Activated naive CD4-positive, alpha-beta T cell treated with anti-CD3 and anti-CD28 coated beads, Interleukin-2, amount 50 U/mL, for 16 hours (primary cell): ENCODE measurements around the gene PPOX.

Source experiments
- DNase-seq: peaks from one replicate; pipeline ENCODE4 v3.0.0-alpha.2; 2020

PPOX gene

DNA sequence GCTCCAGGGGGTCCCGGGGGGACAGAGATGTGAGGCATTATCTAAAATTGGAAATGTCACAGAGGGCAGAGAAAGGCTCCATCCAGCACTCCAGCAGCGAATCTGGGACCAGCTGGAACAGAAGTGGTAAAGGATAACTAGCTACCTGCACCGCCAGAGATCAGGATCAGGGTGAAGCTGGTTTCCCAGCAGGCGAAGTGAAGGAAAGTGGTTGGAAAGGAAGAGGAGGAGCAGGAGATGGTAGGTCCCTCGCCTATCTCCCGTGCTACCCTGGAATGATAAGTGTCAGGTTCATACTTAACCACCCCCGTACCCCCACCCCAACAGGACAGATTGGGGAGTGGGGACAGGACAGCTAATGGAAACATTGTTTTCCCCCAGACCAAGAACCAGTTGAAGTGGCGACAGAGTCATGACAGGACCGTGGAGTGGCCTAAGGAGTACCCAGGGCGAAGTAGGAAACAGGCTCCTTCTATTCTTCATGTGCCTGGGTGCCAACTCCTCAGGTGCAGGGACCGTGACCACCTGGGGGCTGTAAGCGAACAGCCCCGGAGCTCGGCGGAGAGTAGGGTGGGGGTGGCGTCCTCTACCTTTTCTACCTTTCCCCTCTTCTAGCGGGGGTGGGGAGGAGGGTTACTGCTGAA is 10.4 kb downstream of the PPOX start:
- DNase-seq, result no peak

GRCh38 chr1:161177112-161177935 is 11.1 kb downstream of the PPOX start, which contains the start of gene B4GALT3:
TSS of gene B4GALT3 (minus strand) at chr1:161177507. CDS start at chr1:161176060, 1,447 bp downstream.
- DNase-seq, result peak; percentile 95

DNA sequence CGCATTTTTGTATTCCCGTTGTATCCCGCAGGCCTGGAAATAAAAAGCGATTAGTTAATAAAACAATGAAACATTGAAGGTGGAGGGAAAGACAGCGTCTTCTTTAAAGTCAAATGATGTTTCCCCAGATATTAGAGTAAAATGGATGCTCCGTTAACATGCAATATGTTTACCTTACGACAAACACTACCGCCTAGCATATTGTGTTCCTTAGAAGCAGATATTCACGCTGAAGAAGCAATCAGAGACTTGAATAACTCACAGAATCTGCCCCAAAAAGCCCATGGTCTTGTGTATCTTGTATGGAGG is 11.7 kb downstream of the PPOX start:
- DNase-seq, result no peak

DNA sequence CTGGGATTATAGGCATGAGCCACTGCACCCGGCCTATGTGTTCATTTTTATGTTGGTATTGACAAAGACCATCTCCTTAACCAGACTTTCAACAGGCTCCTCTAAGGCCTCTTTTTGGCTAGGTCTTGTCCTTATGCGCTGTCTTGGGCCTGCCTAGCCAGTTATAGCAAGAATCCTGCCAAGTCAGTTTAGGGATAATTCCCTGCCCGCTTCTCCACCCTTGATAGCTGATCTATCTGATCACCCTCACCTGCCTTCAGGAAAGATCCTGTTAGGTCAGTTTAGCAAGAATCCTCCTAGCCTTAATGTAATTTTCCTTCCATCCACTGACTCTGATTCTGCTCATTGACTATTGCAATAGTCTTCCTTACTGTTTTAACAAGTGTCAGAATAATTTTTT is 13.5 kb downstream of the PPOX start:
- no peak for DNase-seq

- no peak for DNase-seq
These were observed 14.4 kb downstream of the PPOX start for GRCh38 chr1:161180639-161181038.

GRCh38 chr1:161182214-161182613 is 16.0 kb downstream of the PPOX start:
- DNase-seq, result peak; percentile 65

GRCh38 chr1:161185282-161185682 is 19.1 kb downstream of the PPOX start:
- DNase-seq, result peak; percentile 66

- DNase-seq, result no peak
These were observed 19.6 kb downstream of the PPOX start for GRCh38 chr1:161185732-161186311.

GRCh38 chr1:161187311-161187710 is 21.1 kb downstream of the PPOX start:
- no peak for DNase-seq

DNA sequence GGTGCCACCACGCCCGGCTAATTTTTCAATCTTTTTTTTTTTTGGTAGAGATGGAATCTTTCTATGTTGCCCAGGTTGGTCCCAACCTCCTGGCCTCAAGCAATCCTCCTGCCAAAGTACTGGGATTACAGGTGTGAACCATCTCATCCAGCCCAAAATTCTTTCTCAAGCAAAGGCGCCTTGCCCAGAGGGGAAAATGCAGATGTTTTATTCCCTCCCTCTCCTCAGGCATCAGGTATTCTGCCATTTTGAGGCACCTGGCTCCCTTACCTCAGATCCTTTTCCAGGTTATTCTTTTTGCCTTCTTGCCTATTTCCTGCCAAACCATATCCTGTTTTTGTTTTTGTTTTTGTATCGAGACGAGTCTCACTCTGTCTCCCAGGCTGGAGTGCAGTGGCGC is 22.2 kb downstream of the PPOX start:
- no peak for DNase-seq

GRCh38 chr1:161189036-161189435 is 22.8 kb downstream of the PPOX start:
- no peak for DNase-seq

- DNase-seq, result no peak
These were observed 24.8 kb downstream of the PPOX start for GRCh38 chr1:161190962-161191521.

- DNase-seq, result no peak
These were observed 25.7 kb downstream of the PPOX start for GRCh38 chr1:161191971-161192370.

DNA sequence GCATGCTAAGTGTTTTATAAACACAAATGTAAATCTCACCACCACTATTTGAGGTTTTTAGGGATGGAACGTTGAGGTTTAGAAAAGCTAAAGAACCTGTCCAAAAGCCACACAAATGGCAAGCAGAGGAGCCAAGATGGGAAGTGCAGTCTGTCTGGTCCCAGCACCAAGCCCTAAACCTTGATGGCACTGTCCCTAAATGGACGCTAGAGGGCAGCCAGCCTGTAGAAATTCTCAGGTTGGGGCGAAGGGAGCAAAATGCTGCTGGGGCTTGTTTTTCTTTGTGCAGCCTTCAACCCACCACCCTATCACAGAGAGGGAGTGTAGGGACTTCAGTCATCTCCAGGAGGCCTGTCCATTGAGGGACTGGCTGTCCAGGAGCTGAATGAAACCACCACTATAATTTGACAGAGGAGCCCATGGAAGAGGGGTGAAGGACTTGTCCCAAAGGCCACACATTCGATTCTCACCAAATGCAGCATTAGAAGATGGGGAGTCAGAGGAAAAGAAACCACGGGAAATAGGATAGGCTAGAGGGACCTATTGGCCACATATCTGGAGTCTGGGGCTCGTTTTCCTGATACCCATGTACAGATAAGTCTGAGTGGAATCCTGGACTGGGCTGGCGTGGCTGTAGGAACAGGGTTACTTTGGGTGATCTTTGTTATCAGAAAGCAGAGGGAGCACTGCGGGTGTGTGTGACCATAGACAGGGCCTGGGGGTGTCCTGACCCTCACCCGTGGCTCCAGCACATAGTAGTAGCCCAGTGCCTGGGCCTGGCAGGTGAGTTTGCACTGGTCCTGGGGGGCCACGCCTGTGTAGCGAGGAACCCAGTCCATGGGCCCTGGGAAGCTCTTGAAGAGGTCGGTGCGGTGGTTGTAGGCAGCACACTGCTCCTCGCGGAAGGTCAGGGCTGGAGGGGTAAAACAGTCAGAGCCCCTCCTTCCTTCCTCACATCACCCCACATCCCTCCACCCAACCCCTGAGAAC is 26.5 kb downstream of the PPOX start:
- DNase-seq, result peak; percentile 66

- no peak for DNase-seq
These were observed 27.5 kb downstream of the PPOX start for GRCh38 chr1:161193561-161194235.

- no peak for DNase-seq
These were observed 28.9 kb downstream of the PPOX start for GRCh38 chr1:161195171-161195570.

DNA sequence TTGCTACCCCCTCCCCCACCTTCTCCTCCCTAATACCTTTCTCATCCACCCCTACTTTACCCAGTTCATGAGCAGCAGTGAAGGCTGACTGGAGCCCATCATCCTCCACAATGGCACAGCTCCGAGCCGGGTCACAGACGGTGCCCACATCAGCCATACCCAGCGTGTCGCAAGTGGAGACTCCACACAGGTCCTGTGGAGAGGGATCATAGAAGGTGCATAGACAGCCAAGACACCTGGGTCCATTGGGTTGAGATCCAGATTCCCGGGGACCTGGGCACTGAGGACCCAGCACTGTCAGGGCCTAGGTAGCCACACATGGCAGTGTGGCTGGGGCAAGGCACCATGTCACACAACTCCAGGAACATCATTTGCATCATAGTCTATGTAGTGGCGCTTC is 29.9 kb downstream of the PPOX start:
- no peak for DNase-seq

GRCh38 chr1:161196521-161197451 is 30.6 kb downstream of the PPOX start:
- no peak for DNase-seq

DNA sequence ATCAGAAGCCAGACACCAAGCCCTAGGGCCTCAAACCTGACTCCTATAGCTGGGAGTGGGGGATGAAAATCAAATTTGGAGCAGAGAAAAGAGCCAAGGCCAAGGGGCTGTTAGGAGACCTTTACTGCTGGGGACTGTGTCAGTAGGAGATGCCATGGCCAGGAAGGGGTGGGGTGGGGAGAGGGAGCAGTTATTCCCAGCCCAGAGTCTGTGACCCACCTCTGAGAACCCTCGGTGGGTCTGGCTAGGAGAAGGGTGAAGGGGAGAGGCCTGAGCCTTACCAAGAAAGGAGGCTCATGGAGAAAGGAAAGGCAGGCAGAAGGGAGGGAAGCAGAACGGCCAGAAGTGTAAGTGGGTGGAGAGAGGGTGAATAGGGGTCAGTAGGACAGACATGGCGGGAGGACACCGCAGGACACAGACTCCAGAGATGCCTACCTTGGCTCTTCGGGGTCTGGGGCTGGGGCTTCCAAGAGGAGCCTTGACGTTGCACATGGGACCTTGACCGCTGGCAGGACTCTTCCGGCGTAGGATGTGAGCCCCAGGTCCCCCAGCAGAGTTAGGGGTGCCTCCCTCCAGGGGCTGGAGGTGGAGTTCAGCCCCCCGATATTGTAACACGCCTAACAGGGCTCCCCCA is 31.5 kb downstream of the PPOX start:
- DNase-seq, result no peak

GRCh38 chr1:161198194-161198896 is 32.1 kb downstream of the PPOX start:
- DNase-seq, result no peak
